GM21723 (cell line): ENCODE results near the gene GMPR.
A peak's percentile ranks its signal among the peaks of the same experiment; 100 is the strongest.
"Not testable (repeated sequence)": the region's sequence is repeated elsewhere in the genome, so short reads cannot be mapped to it uniquely, and the experiment has no call there.

Experiments
- ATAC-seq: cut with Tn5 transposase; IDR thresholded peaks from one replicate; pipeline ENCODE4 v1.9.1; 2021; ENCODE audit warnings: mild to moderate bottlenecking, moderate library complexity; ENCODE audit not compliant: unreplicated experiment

The GMPR gene

DNA sequence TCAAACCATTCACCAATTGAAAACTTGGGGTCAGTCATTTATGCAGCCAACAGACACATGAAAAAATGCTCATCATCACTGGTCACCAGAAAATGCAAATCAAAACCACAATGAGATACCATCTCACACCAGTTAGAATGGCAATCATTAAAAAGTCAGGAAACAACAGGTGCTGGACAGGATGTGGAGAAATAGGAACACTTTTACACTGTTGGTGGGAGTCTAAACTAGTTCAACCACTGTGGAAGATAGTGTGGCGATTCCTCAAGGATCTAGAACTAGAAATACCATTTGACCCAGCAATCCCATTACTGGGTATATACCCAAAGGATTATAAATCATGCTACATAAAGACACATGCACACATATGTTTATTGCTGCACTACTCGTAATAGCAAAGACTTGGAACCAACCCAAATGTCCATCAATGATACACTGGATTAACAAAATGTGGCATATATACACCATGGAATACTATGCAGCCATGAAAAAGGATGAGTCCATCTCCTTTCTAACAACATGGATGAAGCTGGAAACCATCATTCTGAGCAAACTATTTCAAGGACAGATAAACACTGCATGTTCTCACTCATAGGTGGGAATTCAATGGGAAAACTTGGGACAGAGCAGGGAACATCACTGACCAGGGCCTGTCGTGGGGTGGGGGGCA, 13.2 kb upstream of the GMPR start:
- ATAC-seq = not testable (repeated sequence)

DNA sequence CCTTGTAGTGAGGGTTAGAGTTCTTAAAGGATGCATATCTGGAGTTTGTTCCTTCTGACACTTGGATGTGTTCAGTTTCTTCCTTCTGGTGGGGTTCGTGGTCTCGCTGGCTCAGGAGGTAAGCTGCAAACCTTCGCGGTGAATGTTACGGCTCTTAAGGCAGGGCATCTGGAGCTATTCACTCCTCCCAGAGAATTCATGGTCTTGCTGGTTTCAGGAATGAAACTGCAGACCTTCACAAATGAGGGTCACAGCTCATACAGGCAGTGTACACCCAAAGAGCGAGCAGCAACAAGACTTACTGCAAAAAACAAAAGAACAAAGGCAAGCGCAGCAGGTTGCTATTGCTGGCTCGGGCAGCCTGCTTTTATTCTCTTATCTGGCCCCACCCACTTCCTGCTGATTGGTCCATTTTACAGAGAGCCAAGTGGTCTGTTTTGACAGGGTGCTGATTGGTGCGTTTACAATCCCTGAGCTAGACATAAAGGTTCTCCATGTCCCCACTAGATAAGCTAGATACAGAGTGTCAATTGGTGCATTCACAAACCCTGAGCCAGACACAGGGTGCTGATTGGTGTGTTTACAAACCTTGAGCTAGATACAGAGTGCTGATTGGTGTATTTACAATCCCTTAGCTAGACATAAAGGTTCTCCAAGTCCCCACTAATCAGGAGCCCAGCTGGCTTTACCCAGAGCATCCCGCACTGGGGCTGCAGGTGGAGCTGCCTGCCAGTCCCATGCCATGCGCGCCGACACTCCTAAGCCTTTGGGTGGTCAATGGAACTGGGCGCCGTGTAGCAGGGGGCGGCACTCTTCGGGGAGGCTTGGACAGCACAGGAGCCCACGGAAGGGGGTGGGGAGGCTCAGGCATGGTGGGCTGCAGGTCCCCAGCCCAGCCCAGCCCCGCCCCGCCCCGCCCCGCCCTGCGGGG, 12.0 kb upstream of the GMPR start:
- not testable (repeated sequence) for ATAC-seq

DNA sequence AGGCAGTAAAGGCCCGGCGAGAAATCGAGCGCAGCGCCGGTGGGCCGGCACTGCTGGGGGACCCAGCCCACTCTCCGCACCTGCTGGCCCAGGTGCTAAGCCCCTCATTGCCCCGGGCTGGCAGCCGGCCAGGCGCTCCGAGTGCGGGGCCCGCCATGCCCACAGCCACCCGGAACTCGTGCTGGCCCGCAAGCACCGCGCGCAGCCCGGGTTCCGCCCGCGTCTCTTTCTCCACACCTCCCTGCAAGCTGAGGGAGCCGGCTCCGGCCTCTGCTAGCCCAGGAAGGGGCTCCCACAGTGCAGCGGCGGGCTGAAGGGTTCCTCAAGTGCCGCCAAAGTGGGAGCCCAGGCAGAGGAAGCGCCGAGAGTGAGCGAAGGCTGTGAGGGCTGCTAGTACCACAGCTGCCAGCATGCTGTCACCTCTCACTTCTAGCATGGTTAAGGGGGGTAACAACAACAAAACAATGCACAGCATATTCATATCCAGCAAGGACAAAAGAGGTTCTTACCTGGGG, 11.3 kb upstream of the GMPR start:
- ATAC-seq = no peak

DNA sequence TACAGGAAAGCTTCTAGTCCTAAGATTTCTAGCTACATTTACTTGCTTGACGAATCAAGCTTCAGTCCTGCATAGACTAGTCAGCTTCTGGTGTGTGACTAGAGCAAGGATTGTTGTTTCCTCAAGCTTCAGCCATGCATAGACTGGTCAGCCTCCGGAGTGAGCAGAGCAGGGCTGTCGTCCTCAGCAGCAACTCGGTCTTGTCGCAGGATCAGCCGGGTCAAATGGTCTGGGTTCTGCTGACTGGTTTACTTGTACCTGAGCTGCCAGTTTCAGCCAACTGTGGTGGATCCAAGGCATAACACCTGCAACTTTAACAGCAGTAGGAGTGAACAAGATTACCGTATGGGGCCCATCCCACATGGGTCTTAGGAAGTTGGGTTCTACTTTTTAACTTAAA, 10.8 kb upstream of the GMPR start:
- no peak for ATAC-seq

DNA sequence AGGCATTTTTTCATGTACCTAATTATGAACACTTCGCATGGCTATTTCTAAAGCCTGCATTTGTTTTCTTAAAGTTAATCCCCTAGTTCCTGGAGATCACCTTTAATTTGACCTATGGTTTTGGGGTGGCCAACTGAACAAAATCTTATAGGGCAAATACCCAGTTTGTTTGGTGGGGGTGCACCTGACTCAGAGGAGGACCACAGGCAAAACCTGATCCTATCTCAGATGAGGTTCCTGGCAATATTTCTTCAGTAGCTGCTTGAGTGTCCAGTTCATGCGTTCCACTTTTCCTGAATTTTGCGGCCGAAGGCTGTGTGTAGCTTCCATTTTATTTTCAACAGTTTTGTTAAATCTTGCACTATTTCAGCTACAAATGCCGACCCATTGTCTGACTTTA, 10.3 kb upstream of the GMPR start:
- ATAC-seq = no peak

DNA sequence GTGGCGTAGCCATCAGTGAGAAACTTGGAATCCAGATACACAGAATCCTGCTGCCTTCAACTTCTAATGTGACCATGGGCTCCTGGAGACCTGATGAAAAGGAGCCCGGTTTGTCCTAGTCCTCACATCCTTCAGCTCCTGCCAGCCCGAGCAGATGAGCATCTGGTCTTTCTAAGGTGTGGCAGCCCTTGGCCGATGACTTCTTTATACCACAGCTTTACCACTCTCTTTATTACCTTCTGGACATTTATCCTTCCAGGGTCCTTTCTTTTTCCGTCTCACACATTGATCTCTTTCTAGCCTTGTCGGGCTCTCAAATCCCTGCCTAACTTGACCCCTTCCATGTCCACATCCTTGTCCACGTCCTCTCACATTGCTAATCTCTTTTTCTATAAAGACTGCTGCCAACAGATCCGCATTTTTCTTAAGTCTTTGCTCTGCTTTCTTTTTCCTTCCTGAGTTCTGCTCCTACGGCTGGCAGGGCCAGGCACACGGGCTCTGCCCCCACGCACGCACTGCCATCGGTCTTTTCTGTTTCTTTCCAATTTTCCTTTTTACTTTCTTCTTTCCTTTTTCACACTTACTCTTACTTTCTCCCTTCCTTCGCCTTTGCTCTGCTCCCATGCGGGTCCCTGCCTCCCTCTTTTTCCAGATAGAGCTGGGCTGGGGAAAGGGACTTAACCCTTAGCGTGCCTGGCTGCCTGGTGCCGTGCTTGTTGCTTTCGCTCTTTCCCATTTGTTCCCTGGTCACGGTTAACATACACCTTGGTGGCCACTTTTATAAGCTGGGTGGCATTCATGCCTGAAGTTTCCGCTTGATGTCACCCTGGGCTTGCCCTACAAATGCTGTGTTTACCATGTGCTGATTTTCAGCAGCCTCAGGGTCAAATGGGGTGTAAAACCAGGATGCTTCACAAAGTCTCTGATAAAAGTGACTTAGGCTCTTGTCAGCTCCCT, 9.4 kb upstream of the GMPR start:
- ATAC-seq = no peak

DNA sequence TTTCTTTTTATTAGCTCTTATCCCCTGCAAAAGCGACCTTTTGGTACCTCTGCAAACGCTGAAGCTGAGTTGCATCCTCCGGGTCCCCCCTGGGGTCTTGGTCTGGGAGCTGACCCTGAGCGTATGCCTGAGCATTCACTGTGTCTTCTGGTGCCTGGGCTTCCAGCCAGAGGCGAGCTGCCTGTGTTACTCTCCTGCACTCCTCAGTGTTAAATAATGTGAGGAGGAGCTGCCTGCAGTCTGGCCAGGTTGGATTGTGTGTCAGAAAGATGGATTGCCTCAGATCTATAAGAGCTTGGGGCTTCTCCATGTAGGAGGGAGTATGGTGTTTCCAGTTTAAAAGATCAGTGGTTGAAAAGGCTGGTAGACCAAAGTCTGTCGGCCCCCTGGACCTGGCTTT, 8.7 kb upstream of the GMPR start:
- ATAC-seq = no peak

DNA sequence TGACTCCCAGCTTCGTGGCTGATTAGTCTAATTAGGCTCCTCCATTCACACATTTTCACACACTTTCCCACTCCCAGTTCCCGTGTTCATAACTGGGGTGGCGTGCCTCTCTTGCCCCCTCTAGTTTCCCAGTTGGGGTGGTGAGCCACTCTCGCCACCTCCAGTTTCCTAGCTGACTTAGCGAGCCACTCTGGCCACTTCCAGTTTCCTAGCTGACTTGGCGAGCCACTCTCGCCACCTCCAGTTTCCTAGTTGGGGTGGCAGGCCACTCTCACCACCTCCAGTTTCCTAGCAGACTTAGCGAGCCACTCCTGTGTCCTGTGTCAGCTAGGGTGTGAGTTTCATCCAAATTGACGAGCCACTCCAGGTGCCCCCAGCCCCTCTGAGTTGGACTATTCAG, 7.4 kb upstream of the GMPR start:
- no peak for ATAC-seq

DNA sequence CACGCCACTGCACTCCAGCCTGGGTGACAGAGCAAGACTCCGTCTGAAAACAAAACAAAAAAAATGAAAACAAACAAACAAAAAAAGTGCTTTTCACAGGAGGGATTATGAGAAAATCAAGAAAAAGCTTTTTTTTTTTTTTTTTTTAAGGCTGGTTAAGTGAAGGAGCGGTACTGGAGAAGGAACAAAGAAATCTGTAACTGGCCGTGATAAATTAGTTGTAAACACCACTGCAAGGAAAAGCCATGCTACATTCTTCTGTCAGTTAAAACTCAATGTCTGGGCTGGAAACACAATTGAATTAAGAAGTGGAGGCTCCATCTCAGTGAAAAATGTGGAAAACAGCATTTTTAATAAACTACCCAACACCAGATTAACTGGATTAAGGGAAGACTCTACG, 6.3 kb upstream of the GMPR start:
- ATAC-seq = no peak

DNA sequence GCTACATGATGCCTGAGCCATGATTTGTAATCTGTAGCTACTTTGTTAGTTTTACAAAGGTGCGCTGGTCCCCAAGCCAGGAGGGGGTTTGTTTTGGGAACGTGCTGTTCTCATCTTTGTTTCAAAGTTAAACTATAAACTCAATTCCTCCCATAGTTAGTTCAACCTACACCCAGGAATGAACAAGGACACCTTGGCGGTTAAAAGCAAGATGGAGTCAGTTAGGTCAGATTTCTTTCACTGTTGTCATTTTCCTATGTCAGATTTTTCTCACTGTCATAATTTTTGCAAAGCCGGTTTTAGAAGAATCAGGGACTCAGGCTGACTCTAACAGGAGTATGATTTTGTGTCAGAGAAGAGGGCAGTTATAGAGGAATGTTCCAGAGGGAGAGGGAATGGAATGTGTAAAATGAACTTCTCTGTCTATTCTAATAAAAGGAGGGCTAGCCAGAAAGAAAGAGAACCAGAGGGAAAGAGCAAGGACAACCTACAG, 2.3 kb upstream of the GMPR start:
- ATAC-seq = no peak

DNA sequence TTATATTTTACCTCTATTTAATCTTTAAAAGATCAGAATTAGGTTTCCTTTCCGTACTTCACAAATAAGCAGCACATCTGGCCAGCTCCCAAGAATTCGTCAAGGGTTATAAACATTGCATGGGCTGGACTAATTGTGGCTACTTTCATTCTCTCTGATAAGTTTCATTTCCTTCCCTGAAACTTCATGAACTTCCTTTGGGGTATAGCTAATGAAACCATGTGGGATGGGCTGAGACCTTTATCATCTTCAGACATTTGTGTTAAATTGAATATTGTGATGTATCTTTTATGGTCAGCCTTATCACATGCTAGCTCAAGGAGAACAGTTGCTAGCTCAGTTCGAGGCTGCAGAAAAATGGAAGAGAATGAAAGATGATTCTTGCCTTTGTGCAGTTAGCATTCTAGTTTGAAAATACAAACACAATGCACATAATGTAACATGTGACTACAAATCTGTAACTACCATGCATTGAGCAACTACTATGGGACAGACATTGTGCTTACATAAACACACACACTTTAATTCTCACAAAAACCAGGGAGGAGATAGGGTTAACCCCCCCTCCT, 1.7 kb upstream of the GMPR start:
- ATAC-seq = peak; percentile 55

DNA sequence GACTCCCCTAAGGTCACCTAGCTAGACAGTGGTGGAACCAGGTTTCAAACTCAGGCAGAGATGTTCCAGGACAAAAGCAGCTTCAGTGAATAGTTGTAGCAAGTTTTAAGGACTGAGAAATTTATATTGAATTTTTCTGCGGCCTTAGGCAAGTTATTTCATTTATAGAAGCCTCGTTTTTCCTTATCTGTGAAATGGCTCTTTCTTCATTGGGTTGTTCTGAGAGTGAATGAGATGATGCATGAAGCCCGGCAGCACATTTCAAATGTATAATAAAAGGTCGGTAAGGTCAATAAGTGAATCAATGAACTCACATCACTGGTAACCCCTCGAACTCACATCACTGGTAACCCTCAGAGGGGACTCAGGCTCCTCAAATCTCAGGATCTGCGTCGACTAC, 1.1 kb upstream of the GMPR start:
- ATAC-seq = no peak

DNA sequence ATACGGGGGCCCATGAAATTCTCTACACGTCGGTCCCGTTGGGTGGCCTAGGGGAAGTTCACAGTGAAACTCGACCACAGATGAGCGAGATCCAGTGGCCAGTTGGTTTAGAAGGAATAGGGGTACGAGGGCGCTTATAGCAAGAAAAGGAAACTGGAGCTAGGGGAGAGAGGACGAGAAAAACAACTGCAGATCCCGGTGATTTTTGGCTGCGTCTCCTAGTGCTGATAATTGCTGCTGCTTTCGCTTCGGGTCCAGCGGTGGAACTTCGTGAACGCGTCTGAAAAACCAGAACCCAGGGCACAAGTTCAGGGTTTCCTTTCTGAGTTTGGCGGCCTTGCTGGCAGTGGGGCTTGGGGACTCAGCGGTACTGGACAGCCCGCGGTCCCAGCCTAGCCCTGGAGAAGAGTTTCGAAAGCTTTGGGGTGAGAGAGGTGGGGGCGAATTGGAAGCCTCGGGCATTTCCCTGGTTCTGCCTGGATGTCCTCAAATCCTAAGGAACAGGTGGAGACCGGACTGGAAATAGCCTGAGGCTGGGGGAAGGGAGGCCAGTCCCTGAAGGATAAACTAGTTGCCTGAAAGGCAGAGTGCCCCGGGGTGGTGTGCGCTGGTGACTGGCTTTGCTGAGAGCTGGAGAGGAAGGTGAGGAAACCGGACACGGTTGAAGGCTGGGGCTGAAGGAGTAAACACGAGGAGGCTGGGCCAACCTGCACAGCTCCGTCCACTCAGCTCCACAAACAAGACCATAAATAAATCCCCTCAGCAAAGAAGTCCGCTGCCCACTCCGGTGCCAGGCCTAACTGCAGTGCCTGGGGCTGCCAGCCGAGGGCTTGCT, 793 bp downstream of the GMPR start:
- ATAC-seq = no peak

DNA sequence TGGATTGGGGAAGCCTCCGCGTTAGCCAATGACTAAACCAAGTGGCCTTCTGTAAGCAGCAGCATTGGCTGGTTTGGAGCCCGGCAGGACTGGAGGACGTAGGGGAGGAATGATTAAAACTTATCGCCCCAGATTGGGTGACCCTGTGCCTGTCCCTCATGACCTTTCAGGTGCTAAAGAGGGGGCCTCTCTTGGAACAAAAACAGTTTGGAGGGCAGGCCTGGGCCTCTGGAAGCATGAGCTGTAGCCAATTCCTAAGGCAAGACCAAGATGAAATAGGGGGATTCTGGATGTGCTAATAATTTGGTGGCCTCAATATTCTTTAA, 1.4 kb downstream of the GMPR start:
- no peak for ATAC-seq

DNA sequence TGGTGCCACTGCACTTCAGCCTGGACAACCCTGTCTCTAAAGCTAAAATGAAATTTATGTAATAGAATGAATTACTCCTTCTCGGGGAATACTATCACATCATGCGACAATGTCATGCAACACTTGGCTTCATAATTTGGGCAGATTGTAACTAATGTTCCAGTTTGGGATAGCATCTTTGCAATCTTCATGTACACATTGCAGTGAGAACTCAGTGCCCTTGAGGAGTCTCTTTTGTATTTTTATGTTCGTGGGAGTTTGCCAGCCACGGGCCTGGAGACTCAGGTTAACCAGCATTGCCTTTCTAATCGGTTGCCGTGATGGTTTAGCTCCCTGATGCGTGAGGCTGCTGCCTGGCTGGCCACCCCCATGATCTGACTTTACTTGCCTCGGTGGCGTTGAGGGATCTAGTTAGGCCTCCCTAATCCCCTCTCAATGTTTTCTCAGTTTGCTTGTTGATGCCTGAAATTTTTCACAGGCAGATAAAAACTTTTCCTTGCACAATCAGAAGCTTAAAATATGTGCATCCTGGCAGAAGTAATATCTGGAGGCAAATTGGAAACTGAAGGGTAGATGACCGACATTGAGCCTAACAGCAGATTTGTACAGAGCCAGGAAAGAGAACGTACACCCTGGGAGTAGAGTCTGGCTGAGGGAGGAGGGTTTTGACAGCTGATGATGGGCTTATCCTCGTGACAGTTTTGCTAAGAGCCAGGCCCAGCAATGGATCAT, 2.4 kb downstream of the GMPR start:
- no peak for ATAC-seq

DNA sequence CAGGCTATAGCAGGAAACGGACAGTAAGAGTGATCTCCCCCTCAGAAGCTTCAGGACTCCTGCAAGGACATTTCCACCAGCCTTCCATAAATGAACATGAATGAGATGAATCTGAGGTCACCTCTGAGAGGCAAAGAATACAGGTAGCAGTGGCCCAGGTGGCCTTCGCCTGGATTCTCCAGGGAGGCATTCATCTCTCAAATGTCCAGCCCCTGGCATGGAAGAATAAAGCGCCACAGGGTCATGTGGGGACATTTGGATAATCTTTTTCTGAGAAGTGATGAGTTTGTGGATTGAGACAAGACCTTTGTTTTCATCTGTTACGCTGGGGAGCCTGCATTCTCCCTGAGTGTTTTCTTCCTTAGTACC, 2.9 kb downstream of the GMPR start:
- no peak for ATAC-seq

DNA sequence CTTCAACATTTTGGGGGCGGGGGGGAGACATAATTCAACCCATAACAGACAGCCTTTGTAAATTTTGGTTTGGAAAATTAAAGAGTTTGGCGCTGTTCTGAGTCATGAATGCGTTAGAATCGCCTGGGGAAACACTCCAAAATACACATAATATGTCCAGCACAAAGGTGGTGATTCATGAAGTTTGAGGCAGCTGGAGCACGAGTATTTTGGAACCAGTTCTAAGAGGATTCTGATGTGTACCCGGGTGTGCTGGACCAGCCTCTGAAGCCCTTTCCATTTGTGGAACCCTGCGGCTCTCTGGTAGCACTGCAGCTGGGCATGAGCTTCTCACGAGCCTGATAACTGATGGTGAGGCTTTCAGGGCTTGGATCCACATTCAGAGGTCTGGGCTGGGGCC, 4.7 kb downstream of the GMPR start:
- ATAC-seq = no peak

DNA sequence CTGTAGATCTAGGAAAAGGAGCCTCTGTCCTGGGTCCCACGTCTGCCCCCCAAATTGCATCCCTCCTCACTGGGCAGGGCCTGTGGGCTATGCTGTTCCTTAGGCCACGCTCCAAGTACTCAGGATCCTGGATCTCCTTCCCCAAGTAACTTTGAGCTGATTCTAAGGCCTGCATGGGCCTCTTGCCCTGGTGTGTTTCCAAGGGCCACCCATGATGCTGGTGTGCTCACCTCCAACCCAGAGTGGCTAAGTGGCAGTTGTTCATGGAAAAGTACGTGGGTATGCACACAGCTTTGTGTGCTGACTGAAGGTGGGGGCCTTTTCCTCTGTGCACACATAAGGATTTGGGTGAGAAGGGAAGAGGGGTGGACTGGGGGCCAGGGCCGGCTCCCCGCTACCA, 5.3 kb downstream of the GMPR start:
- no peak for ATAC-seq

DNA sequence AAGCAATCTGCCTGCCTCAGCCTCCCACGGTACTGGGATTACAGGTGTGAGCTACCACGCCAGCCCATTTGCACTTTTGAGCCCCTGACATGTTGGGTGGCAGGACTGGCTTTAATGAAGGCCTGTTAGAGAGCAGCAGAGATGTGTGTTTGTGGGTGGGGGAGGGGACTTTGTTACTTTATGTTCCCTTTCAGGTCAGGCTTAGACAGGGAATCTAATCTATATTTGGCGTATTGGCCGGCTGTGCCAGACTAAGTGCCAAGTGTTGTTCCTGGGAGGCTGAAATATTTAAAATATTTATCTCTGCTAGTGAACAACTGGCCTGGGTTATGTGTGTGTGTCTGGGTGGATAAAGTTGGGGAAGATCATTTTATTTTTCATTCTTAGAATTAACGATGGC, 6.1 kb downstream of the GMPR start:
- no peak for ATAC-seq
